Kidney (tissue), 14 donors: ENCODE data around the gene LRTM1. TPM values are rescaled to one million over a fixed set of nuclear protein-coding genes. Genes with fewer than 3 reads are reported as not detected.

Experiments used
- DNase-seq, 5 donors: peaks; one replicate each; pipeline ENCODE4 v3.0.0-alpha.2; 2013 to 2020
- FAIRE-seq: peaks from 2 replicates; lab custom pipeline; 2012; peaks lifted over from hg19 to GRCh38; lab: Jason Lieb, UNC
- H3K27ac ChIP-seq, 2 donors: one replicate each; pipeline ENCODE4 v1.7.0; 2013; ENCODE audit warnings: low read depth in 2 of 2, low read length in 2 of 2, inconsistent platforms in 1 of 2
- H3K27me3 ChIP-seq: one replicate; pipeline ENCODE4 v1.7.1; 2013; ENCODE audit warnings: low read length, inconsistent platforms; ENCODE audit not compliant: control insufficient read depth, insufficient read depth
- H3K36me3 ChIP-seq, 3 donors: one replicate each; pipeline versions ENCODE4 v1.7.0 to v1.7.1; 2013; ENCODE audit warnings: low read length in 3 of 3, control low read depth in 1 of 3, inconsistent platforms in 1 of 3; ENCODE audit not compliant: insufficient read depth in 3 of 3, control insufficient read depth in 2 of 3
- H3K4me1 ChIP-seq, 3 donors: one replicate each; pipeline versions ENCODE4 v1.7.0 to v1.7.1; 2013; ENCODE audit warnings: low read length in 3 of 3, inconsistent platforms in 1 of 3, low read depth in 1 of 3; ENCODE audit not compliant: control insufficient read depth in 2 of 3, insufficient read depth in 2 of 3
- H3K4me3 ChIP-seq, 3 donors: one replicate each; pipeline versions ENCODE4 v1.7.0 to v1.8.1; 2013; ENCODE audit warnings: low read length in 3 of 3, control low read depth in 1 of 3, inconsistent platforms in 1 of 3
- H3K9ac ChIP-seq, 3 donors: one replicate each; pipeline versions ENCODE4 v1.7.0 to v1.7.1; 2013; ENCODE audit warnings: low read length in 3 of 3, control low read depth in 1 of 3, inconsistent platforms in 1 of 3
- H3K9me3 ChIP-seq, 3 donors: one replicate each; pipeline versions ENCODE4 v1.7.0 to v1.7.1; 2013; ENCODE audit warnings: low read length in 3 of 3, control low read depth in 1 of 3, inconsistent platforms in 1 of 3; ENCODE audit not compliant: control insufficient read depth in 2 of 3, insufficient read depth in 1 of 3
- CTCF ChIP-seq: IDR thresholded peaks from 3 replicates; pipeline ENCODE4 v1.5.1; 2012; ENCODE audit warnings: mild to moderate bottlenecking, moderate library complexity, borderline replicate concordance; ENCODE audit not compliant: insufficient read depth; ENCODE audit errors: extremely low read depth
- intact Hi-C: fragments of 100-400 bp; cut with DNase I; formaldehyde crosslinking; loops from one replicate; pipeline ENCODE4 v1.11.1; 2022
- polyA plus RNA-seq: library from polyadenylated mRNA; stranded (reverse); fragments of 350-450 nt; fragmentation: Illumina TruSeq; extraction: RNeasy Lipid Tissue Mini Kit (QIAGEN cat#74804); gene quantifications from one replicate; pipeline ENCODE4 v1.2.3, GENCODE V29; 2014; ENCODE audit warnings: low read depth, low replicate concordance; ENCODE audit not compliant: insufficient read depth
- total RNA-seq: library from RNA; stranded (reverse); fragmentation: NEBNext Ultra II Directional; extraction: Animal tissue kit (Norgen Biotek cat#: 25700); gene quantifications from one replicate; pipeline ENCODE4 v1.2.1, GENCODE V29; 2021
- donor health status: control.
- donor health status: control.
- donor health status: control.
- donor health status: control.
- donor health status: control.
- donor health status: DM: yes; HTN: yes; CAD: no.
- donor health status: Normal renal cell carcinoma (clear cell type).

Gene LRTM1
- total and polyA plus RNA-seq, 2 donors from 2014 or later, result not detected

- no peak overlapping the region for H3K4me3 ChIP-seq
- FAIRE-seq (no peak), DNase-seq (no peak)
- no peak for TF ChIP-seq CTCF
- H3K27me3 ChIP-seq, result no peaks in the 10 kb centered on the region
- H3K36me3 ChIP-seq, result no peaks in the 10 kb centered on the region
- H3K27ac ChIP-seq, result no peak overlapping the region
- H3K4me1 ChIP-seq, result no peaks in the 10 kb centered on the region
- H3K9me3 ChIP-seq, result no peaks in the 10 kb centered on the region
- intact Hi-C loops, result no loop called here
- no peak overlapping the region for H3K9ac ChIP-seq
Measured at GRCh38 chr3:54932606-54933005, 4.7 kb upstream of the LRTM1 start.

DNA sequence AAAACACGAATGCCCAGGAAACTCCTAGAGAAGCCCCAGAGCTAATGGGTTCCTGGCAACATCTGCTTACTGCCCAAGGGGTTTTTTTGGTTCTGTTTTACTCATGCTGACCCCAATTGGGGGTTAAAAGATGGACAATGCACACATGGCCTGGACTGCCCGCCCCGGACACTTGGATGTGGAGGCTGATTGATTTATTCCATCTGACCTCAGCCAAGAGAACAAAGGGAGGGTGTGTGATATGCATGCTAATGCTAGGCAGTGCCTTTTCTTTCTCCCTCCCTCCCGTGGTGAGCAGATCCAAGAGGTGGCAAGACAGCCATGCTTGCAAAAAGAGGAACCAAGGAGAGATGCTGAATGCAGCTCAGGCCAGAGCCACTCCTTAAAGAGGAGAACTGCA is 3.3 kb upstream of the LRTM1 start:
- Histone ChIP-seq H3K9ac (no peak overlapping the region), H3K36me3 (no peaks in the 10 kb centered on the region), H3K4me3 (no peak overlapping the region), H3K27ac (no peak overlapping the region), H3K4me1 (no peaks in the 10 kb centered on the region), H3K9me3 (no peaks in the 10 kb centered on the region), H3K27me3 (no peaks in the 10 kb centered on the region)
- DNase-seq (no peak), FAIRE-seq (no peak)
- intact Hi-C loops, result no loop called here
- no peak for TF ChIP-seq CTCF

DNA sequence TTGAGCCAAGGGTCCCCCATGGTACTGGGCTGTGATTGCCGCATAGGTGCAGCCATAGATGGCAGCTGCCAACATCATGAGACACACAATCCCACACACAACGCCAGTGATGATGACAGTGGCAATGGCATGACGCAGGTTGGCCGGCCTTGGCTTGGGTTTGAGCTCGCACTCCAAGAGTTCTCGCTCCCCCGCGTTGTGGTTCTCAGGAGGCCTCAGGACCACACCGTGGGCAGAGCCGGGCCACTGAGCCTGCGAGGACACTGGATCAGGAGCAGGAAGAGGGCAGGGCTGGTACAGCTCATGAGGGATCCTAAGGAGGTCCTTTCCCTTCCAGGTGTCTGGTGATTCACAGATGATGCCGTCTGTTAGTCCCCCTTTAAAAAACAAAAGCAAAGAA is 9.3 kb downstream of the LRTM1 start:
- no peaks in the 10 kb centered on the region for H3K27me3 ChIP-seq
- H3K4me3 ChIP-seq, result no peak overlapping the region
- intact Hi-C loops, result no loop called here
- no peaks in the 10 kb centered on the region for H3K36me3 ChIP-seq
- DNase-seq (no peak), FAIRE-seq (no peak)
- H3K9me3 ChIP-seq, result no peaks in the 10 kb centered on the region
- H3K9ac ChIP-seq, result no peak overlapping the region
- TF ChIP-seq CTCF, result no peak
- no peak overlapping the region for H3K27ac ChIP-seq
- no peaks in the 10 kb centered on the region for H3K4me1 ChIP-seq

- Histone ChIP-seq H3K9me3 (no peaks in the 10 kb centered on the region), H3K27ac (no peak overlapping the region), H3K9ac (no peak overlapping the region), H3K36me3 (no peaks in the 10 kb centered on the region), H3K4me3 (no peak overlapping the region), H3K27me3 (no peaks in the 10 kb centered on the region), H3K4me1 (no peaks in the 10 kb centered on the region)
- intact Hi-C loops, result no loop called here
- FAIRE-seq (no peak), DNase-seq (no peak)
- TF ChIP-seq CTCF, result no peak
Measured at GRCh38 chr3:54917862-54918261, 10.0 kb downstream of the LRTM1 start.
